IPS DF 6.9 (cell line): ENCODE results near the gene SLC25A26.

Source experiments
- DNase-seq: peaks from one replicate; pipeline ENCODE4 v3.0.0-alpha.2; 2013; ENCODE audit warnings: low read depth, low spot score
- H3K27ac ChIP-seq: one replicate; pipeline ENCODE4 v1.5.1; 2013; ENCODE audit warnings: low read length, control low read depth
- H3K27me3 ChIP-seq: 2 replicates; pipeline ENCODE4 v1.6.1; 2013; ENCODE audit warnings: mild to moderate bottlenecking, low read length; ENCODE audit not compliant: control insufficient read depth, insufficient read depth
- H3K36me3 ChIP-seq: 2 replicates; pipeline ENCODE4 v1.6.1; 2013; ENCODE audit warnings: low read length; ENCODE audit not compliant: control insufficient read depth, insufficient read depth
- H3K4me1 ChIP-seq: 2 replicates; pipeline ENCODE4 v1.6.1; 2013; ENCODE audit warnings: low read length; ENCODE audit not compliant: control insufficient read depth, insufficient read depth
- H3K4me3 ChIP-seq: 2 replicates; pipeline ENCODE4 v1.5.1; 2013; ENCODE audit warnings: mild to moderate bottlenecking, low read length
- H3K9me3 ChIP-seq: 2 replicates; pipeline ENCODE4 v1.6.1; 2013; ENCODE audit warnings: low read length, inconsistent platforms; ENCODE audit not compliant: control insufficient read depth, insufficient read depth
- WGBS: extraction: QIAGEN DNeasy Blood & Tissue Kit; methylation state at CpG from one replicate; pipeline ENCODE4 v1.1.7; 2013; ENCODE audit warnings: mixed read lengths, missing lambda C conversion rate; ENCODE audit not compliant: insufficient read length, insufficient coverage; 5-methylcytosine and 5-hydroxymethylcytosine counted together

The SLC25A26 gene

DNA sequence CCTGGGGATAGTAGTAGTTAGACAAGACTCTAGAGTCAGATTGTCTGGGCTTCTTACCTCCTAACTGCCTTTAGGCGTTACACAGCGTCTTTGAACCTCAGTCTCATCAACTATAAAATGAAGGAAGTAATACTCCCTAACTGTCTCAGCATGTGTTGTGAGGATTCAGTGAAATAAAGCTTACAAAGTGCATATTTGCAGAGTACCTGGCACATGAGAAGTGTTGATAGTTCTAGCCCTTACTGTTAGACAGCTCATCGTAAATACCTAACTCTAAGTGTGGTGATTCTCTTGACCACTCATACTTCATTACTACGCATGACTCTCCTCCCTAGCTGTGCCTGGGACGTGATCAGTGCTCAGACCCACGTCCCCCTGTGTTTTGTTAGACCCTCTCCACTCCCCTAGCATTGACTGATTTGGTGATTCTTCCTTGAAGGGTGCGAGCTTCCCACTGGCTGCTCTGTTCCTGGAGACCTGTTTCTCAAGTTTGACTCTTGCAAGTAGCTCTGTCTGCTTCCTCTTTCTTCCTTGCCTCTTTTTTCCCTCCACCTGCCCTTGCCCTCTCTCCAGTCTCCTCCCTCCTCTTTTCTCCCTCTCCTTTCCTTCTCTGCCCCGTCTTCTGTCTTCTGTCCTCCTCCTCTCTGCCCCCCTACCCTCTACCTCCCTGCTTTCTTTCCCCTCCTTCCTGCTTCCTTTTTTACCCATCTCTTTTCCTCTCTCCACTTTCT, 124.2 kb downstream of the SLC25A26 start:
- Histone ChIP-seq H3K4me3 (no peak overlapping the region), H3K36me3 (no peaks in the 10 kb centered on the region), H3K27ac (no peak overlapping the region), H3K27me3 (no peaks in the 10 kb centered on the region), H3K4me1 (peaks cover 5% of the 10 kb centered on the region; the same call in 1 of the 2 replicates), H3K9me3 (no peaks in the 10 kb centered on the region)
- no peak for DNase-seq
- no CpG with 5 or more reads among the region's 8 CpGs for WGBS

DNA sequence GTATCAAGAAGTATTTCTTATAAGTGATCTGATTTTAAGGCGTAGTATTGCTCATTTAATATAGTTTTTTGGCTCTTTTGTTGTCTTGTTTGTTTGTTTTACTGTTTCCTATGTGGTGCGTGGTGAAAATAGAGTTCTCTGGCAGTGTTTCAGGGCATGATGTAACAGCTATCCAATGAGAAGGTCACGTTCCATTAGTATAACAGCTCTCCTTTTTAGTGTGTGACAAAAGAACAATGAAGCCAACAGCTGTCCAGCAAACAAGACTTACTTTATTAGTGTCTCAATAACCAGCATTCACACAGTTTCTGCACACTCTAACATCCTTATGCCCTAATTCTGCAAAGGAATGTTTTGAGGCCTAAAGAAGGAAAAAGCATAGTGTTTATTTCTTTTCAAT, 127.9 kb downstream of the SLC25A26 start:
- Histone ChIP-seq H3K4me3 (no peak overlapping the region), H3K27me3 (no peaks in the 10 kb centered on the region), H3K4me1 (peaks cover 10% of the 10 kb centered on the region), H3K36me3 (no peaks in the 10 kb centered on the region), H3K27ac (no peak overlapping the region), H3K9me3 (no peaks in the 10 kb centered on the region; the same call in 1 of the 2 replicates)
- WGBS = no CpG with 5 or more reads among the region's 3 CpGs
- DNase-seq = no peak

DNA sequence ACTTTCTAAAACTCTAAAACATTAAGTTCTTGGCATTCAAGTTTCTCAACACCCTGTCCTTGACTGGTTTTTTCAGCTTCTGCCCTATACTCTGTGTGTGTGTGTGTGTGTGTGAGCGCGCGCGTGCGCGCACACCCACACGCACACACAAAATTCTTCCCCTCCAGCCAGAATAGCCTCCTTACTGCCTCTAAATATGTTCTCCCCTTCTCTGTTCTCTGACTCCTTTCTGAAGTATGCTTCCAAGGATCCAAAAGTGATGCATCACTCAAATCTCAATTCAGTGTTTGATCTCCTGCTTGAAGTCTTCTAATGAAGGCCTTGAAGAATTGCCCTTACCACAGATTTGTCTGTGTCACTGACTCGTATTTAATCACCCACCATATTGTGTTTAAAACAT, 129.8 kb downstream of the SLC25A26 start:
- Histone ChIP-seq H3K27me3 (no peaks in the 10 kb centered on the region), H3K9me3 (no peaks in the 10 kb centered on the region; the same call in 1 of the 2 replicates), H3K36me3 (no peaks in the 10 kb centered on the region), H3K4me1 (peaks cover 5% of the 10 kb centered on the region), H3K27ac (no peak overlapping the region), H3K4me3 (no peak overlapping the region)
- no CpG with 5 or more reads among the region's 8 CpGs for WGBS
- no peak for DNase-seq

GRCh38 chr3:66353039-66353438, 132.2 kb downstream of the SLC25A26 start:
- H3K27me3 ChIP-seq = no peaks in the 10 kb centered on the region
- DNase-seq = no peak
- no peak overlapping the region for H3K27ac ChIP-seq
- WGBS = no CpG with 5 or more reads among the region's 3 CpGs
- H3K4me1 ChIP-seq = peaks cover 7% of the 10 kb centered on the region
- no peak overlapping the region for H3K4me3 ChIP-seq
- H3K9me3 ChIP-seq = no peaks in the 10 kb centered on the region; the same call in 1 of the 2 replicates
- H3K36me3 ChIP-seq = no peaks in the 10 kb centered on the region

DNA sequence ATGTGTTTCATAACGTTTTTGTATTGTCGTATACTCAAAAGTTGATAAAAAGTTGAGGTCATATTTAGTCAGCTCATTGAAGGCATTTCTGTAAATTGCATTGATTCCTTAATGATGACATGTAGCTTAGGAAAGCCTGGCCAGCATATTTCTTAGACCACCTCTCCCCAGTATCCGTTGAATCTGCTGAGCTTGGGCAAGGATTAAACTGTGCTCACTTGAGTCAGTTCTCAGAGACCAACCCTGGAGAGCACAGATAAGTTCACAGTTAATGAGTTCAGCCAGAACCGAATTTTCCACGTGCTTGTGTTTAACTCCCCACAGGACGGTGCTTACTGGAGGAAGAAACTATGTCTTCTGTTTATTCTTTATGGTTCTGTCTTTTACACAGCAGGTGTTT, 132.7 kb downstream of the SLC25A26 start:
- H3K27me3 ChIP-seq = no peaks in the 10 kb centered on the region
- H3K4me3 ChIP-seq = no peak overlapping the region
- peaks cover 7% of the 10 kb centered on the region for H3K4me1 ChIP-seq
- no peaks in the 10 kb centered on the region; the same call in 1 of the 2 replicates for H3K9me3 ChIP-seq
- no peaks in the 10 kb centered on the region for H3K36me3 ChIP-seq
- no CpG with 5 or more reads among the region's 6 CpGs for WGBS
- H3K27ac ChIP-seq = no peak overlapping the region
- DNase-seq = no peak

- Histone ChIP-seq H3K36me3 (no peaks in the 10 kb centered on the region), H3K27ac (no peak overlapping the region), H3K4me3 (no peak overlapping the region), H3K4me1 (peaks cover 7% of the 10 kb centered on the region), H3K27me3 (no peaks in the 10 kb centered on the region), H3K9me3 (no peaks in the 10 kb centered on the region; the same call in 1 of the 2 replicates)
- no CpG with 5 or more reads among the region's 2 CpGs for WGBS
- no peak for DNase-seq
Observed at GRCh38 chr3:66354001-66354400, 133.2 kb downstream of the SLC25A26 start.

GRCh38 chr3:66355394-66355793, 134.6 kb downstream of the SLC25A26 start:
- H3K27ac ChIP-seq = no peak overlapping the region
- H3K27me3 ChIP-seq = no peaks in the 10 kb centered on the region
- H3K9me3 ChIP-seq = no peaks in the 10 kb centered on the region; the same call in 1 of the 2 replicates
- DNase-seq = no peak
- WGBS = no CpG with 5 or more reads among the region's 3 CpGs
- H3K4me1 ChIP-seq = peaks cover 7% of the 10 kb centered on the region
- H3K4me3 ChIP-seq = no peak overlapping the region
- no peaks in the 10 kb centered on the region for H3K36me3 ChIP-seq

- peaks cover 7% of the 10 kb centered on the region for H3K4me1 ChIP-seq
Observed at GRCh38 chr3:66355997-66356396, 135.2 kb downstream of the SLC25A26 start.

GRCh38 chr3:66361356-66361755, 140.6 kb downstream of the SLC25A26 start:
- H3K36me3 ChIP-seq = no peaks in the 10 kb centered on the region
- no peak overlapping the region for H3K27ac ChIP-seq
- no peak overlapping the region for H3K4me3 ChIP-seq
- no peaks in the 10 kb centered on the region for H3K27me3 ChIP-seq
- H3K4me1 ChIP-seq = peaks cover 8% of the 10 kb centered on the region
- WGBS = no CpG with 5 or more reads among the region's 5 CpGs
- DNase-seq = no peak
- no peaks in the 10 kb centered on the region for H3K9me3 ChIP-seq

More at GRCh38 chr3:66355997-66356396, 135.2 kb downstream of the SLC25A26 start:
- H3K4me3 ChIP-seq = no peak overlapping the region
- no peak for DNase-seq
- no peaks in the 10 kb centered on the region; the same call in 1 of the 2 replicates for H3K9me3 ChIP-seq
- no CpG with 5 or more reads among the region's 1 CpG for WGBS
- no peaks in the 10 kb centered on the region for H3K27me3 ChIP-seq
- no peak overlapping the region for H3K27ac ChIP-seq
- no peaks in the 10 kb centered on the region for H3K36me3 ChIP-seq

DNA sequence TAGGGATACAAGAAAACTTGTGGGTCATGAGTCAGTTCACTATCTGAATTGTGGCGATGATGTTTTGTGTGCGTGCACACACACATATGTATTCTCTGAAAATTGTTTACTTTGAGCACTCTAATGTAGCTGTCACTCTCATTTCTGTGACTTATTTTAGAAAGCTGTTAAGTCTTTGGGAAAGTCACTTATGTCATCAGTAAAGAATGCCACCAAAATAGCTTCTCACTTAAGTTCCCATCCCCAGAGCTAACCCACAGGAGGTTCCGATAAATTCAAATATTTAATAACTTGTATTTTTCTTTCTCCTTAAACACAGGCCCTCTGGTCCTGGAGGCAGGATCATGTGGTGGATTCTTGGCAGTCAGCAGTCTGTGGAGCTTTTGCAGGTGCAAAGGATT, 141.7 kb downstream of the SLC25A26 start:
- no peak overlapping the region for H3K27ac ChIP-seq
- no peak for DNase-seq
- H3K9me3 ChIP-seq = no peaks in the 10 kb centered on the region
- WGBS = no CpG with 5 or more reads among the region's 3 CpGs
- H3K36me3 ChIP-seq = no peaks in the 10 kb centered on the region
- H3K4me3 ChIP-seq = no peak overlapping the region
- peaks cover 6% of the 10 kb centered on the region; the same call in 1 of the 2 replicates for H3K4me1 ChIP-seq
- H3K27me3 ChIP-seq = no peaks in the 10 kb centered on the region

GRCh38 chr3:66363148-66363547, 142.3 kb downstream of the SLC25A26 start:
- Histone ChIP-seq H3K27me3 (no peaks in the 10 kb centered on the region), H3K4me1 (peaks cover 6% of the 10 kb centered on the region; the same call in 1 of the 2 replicates), H3K9me3 (no peaks in the 10 kb centered on the region), H3K36me3 (no peaks in the 10 kb centered on the region), H3K4me3 (no peak overlapping the region), H3K27ac (no peak overlapping the region)
- no peak for DNase-seq
- WGBS = no CpG with 5 or more reads among the region's 6 CpGs
